Activated CD4-positive, CD25-positive, alpha-beta regulatory T cell treated with anti-CD3 and anti-CD28 coated beads, Interleukin-2, amount 50 U/mL, for 16 hours (primary cell): ENCODE results near the gene KRTAP10-10.
"Not testable (repeated sequence)": the region's sequence is repeated elsewhere in the genome, so short reads cannot be mapped to it uniquely, and the experiment has no call there.

Source experiments
- DNase-seq: peaks from one replicate; pipeline ENCODE4 v3.0.0-alpha.2; 2020; ENCODE audit warnings: low read depth, low spot score

Gene KRTAP10-10

GRCh38 chr21:44602463-44602850, 34.7 kb upstream of the KRTAP10-10 start:
- no peak for DNase-seq

GRCh38 chr21:44603109-44603875, 33.9 kb upstream of the KRTAP10-10 start:
- no peak for DNase-seq

GRCh38 chr21:44603911-44604310, 33.2 kb upstream of the KRTAP10-10 start:
- no peak for DNase-seq

GRCh38 chr21:44606495-44606894, 30.7 kb upstream of the KRTAP10-10 start:
- DNase-seq = no peak

- no peak for DNase-seq
Observed at GRCh38 chr21:44609193-44609592, 28.0 kb upstream of the KRTAP10-10 start.

GRCh38 chr21:44610157-44610843, 26.9 kb upstream of the KRTAP10-10 start:
- DNase-seq = not testable (repeated sequence)

GRCh38 chr21:44611551-44611950, 25.6 kb upstream of the KRTAP10-10 start:
- DNase-seq = no peak

- no peak for DNase-seq
Observed at GRCh38 chr21:44612029-44612486, 25.1 kb upstream of the KRTAP10-10 start, which contains the start of gene KRTAP10-8. Gene KRTAP10-8, plus strand, starts transcription at chr21:44612079. Its CDS starts 22 bp downstream, at chr21:44612101.

- DNase-seq = no peak
Observed at GRCh38 chr21:44612669-44613229, 24.4 kb upstream of the KRTAP10-10 start.

- no peak for DNase-seq
Observed at GRCh38 chr21:44613386-44614155, 23.6 kb upstream of the KRTAP10-10 start.

GRCh38 chr21:44614161-44614631, 23.0 kb upstream of the KRTAP10-10 start:
- no peak for DNase-seq

- no peak for DNase-seq
Observed at GRCh38 chr21:44614961-44615391, 22.2 kb upstream of the KRTAP10-10 start.

GRCh38 chr21:44615466-44615865, 21.7 kb upstream of the KRTAP10-10 start:
- no peak for DNase-seq

GRCh38 chr21:44615911-44616590, 21.1 kb upstream of the KRTAP10-10 start:
- DNase-seq = no peak

GRCh38 chr21:44616591-44616926, 20.6 kb upstream of the KRTAP10-10 start:
- no peak for DNase-seq

GRCh38 chr21:44617071-44617501, 20.1 kb upstream of the KRTAP10-10 start:
- DNase-seq = no peak

GRCh38 chr21:44618504-44618903, 18.7 kb upstream of the KRTAP10-10 start:
- no peak for DNase-seq

GRCh38 chr21:44618909-44619308, 18.2 kb upstream of the KRTAP10-10 start:
- peak; percentile 50 for DNase-seq

GRCh38 chr21:44619886-44620285, 17.3 kb upstream of the KRTAP10-10 start:
- DNase-seq = no peak

GRCh38 chr21:44623575-44623974, 13.6 kb upstream of the KRTAP10-10 start:
- no peak for DNase-seq

GRCh38 chr21:44625756-44626155, 11.4 kb upstream of the KRTAP10-10 start:
- no peak for DNase-seq
